C4-2B (cell line): ENCODE data around the gene DENND2D.

Experiments
- CTCF ChIP-seq: fragments of 450-650 bp; conservative IDR thresholded peaks from 2 replicates; pipeline ENCODE4 v1.5.1; 2017; ENCODE audit warnings: mild to moderate bottlenecking
- ZFX ChIP-seq: fragments of 450-650 bp; IDR thresholded peaks from 2 replicates; pipeline ENCODE4 v1.6.1; 2017

GRCh38 chr1:111164151-111164550, 36.3 kb downstream of the DENND2D start:
- no peak for TF ChIP-seq CTCF
- TF ChIP-seq ZFX: no peak
